ENCODE measurements around the gene MYO1E. TPM values are rescaled to one million over a fixed set of nuclear protein-coding genes. Genes with fewer than 3 reads are reported as not detected.
A peak's percentile ranks its signal among the peaks of the same experiment; 100 is the strongest.

The MYO1E gene
- total and polyA plus RNA-seq, 7 donors = 20.6 to 92.2 (median 32.1) TPM

- H3K36me3 ChIP-seq = peaks cover 16 to 56% (median 30%) of the 10 kb centered on the region in 4 donors
- 82 to 83% methylated on average over 3 of the region's 3 CpGs for WGBS, 2 donors
- no peak overlapping the region for H3K27ac ChIP-seq
These were observed 169.0 kb downstream of the MYO1E start for GRCh38 chr15:59203657-59204056.

DNA sequence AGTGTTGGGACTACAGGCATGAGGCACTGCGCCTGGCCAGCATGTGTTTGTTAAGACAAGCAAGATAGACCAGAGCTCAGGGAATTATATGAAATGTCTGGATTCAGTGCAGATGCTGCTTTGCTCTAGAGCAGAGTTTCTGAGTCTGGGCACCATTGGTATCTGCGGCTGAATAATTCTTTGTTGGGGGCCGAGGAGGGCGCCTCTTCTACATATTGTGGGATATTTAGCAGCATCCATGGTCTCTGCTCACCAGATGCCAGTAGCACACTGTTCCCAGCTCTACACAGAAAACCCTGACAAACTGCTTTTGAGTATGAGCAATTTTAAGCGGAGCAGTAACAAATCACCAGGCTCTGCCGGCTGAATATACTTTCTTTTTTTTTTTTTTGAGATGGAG lies 169.7 kb downstream of the MYO1E start:
- TF ChIP-seq EP300 (IDR thresholded peaks at IDR 0.05) = no peak
- TF ChIP-seq, protein P1, sequence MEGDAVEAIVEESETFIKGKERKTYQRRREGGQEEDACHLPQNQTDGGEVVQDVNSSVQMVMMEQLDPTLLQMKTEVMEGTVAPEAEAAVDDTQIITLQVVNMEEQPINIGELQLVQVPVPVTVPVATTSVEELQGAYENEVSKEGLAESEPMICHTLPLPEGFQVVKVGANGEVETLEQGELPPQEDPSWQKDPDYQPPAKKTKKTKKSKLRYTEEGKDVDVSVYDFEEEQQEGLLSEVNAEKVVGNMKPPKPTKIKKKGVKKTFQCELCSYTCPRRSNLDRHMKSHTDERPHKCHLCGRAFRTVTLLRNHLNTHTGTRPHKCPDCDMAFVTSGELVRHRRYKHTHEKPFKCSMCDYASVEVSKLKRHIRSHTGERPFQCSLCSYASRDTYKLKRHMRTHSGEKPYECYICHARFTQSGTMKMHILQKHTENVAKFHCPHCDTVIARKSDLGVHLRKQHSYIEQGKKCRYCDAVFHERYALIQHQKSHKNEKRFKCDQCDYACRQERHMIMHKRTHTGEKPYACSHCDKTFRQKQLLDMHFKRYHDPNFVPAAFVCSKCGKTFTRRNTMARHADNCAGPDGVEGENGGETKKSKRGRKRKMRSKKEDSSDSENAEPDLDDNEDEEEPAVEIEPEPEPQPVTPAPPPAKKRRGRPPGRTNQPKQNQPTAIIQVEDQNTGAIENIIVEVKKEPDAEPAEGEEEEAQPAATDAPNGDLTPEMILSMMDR (IDR thresholded peaks at IDR 0.05) = no peak
- no peak for TF ChIP-seq POLR2A (IDR thresholded peaks at IDR 0.05)
- no peak for TF ChIP-seq POLR2AphosphoS5 (IDR thresholded peaks at IDR 0.05)
- 95 to 97% methylated on average over 6 of the region's 6 CpGs for whole genome bisulfite sequencing, 2 donors
- intact Hi-C loops (cut with DNase I) = no loop called here
- Histone ChIP-seq H3K36me3 (peaks cover 16 to 54% (median 26%) of the 10 kb centered on the region in 4 donors), H3K4me3 (no peak overlapping the region), H3K4me1 (peaks cover 0 to 33% (median 15%) of the 10 kb centered on the region in 4 donors), H3K9me3 (no peaks in the 10 kb centered on the region), H3K27ac (no peak overlapping the region), H3K27me3 (no peaks in the 10 kb centered on the region)
- DNase-seq = no peak

More at GRCh38 chr15:59203657-59204056, 169.0 kb downstream of the MYO1E start:
- intact Hi-C loops (cut with DNase I) = no loop called here
- no peak overlapping the region for H3K4me3 ChIP-seq
- no peaks in the 10 kb centered on the region for H3K9me3 ChIP-seq
- DNase-seq = no peak
- peaks cover 0 to 33% (median 15%) of the 10 kb centered on the region in 4 donors for H3K4me1 ChIP-seq
- no peaks in the 10 kb centered on the region for H3K27me3 ChIP-seq
- TF ChIP-seq, protein P1 (IDR thresholded peaks at IDR 0.05) = no peak
- TF ChIP-seq EP300 (IDR thresholded peaks at IDR 0.05) = no peak
- no peak for TF ChIP-seq POLR2AphosphoS5 (IDR thresholded peaks at IDR 0.05)
- TF ChIP-seq POLR2A (IDR thresholded peaks at IDR 0.05) = no peak

DNA sequence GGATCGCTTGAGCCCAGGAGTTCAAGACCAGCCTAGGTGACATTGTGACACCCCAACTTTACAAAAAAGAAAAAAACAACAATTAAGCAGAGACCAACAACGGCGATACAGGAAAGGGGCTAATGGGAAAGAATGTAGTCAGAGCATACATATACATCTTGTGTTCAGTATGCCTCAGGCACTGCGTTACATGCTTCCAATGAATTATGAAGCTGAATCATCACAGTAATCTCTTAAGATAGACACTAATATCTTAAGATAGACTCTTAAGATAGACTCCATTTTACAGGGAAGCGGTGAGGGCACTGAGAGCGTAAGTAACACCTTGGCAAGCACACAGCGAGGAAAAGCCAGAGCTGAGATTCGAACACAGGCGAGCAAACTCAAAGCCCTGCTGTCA lies 172.1 kb downstream of the MYO1E start:
- intact Hi-C loops (cut with DNase I) = no loop called here
- Histone ChIP-seq H3K27me3 (no peaks in the 10 kb centered on the region), H3K9me3 (no peaks in the 10 kb centered on the region), H3K27ac (peak overlapping the region in 2 of 4 donors; percentile 22 to 62), H3K4me1 (peaks cover 0 to 33% (median 15%) of the 10 kb centered on the region in 4 donors), H3K4me3 (no peak overlapping the region), H3K36me3 (peaks cover 4 to 31% (median 17%) of the 10 kb centered on the region in 4 donors)
- DNase-seq = no peak
- WGBS, 2 donors = 98% methylated on average over 9 of the region's 9 CpGs
- no peak for TF ChIP-seq POLR2AphosphoS5 (IDR thresholded peaks at IDR 0.05)
- TF ChIP-seq, protein P1 (IDR thresholded peaks at IDR 0.05) = no peak
- no peak for TF ChIP-seq EP300 (IDR thresholded peaks at IDR 0.05)
- TF ChIP-seq POLR2A (IDR thresholded peaks at IDR 0.05) = no peak

DNA sequence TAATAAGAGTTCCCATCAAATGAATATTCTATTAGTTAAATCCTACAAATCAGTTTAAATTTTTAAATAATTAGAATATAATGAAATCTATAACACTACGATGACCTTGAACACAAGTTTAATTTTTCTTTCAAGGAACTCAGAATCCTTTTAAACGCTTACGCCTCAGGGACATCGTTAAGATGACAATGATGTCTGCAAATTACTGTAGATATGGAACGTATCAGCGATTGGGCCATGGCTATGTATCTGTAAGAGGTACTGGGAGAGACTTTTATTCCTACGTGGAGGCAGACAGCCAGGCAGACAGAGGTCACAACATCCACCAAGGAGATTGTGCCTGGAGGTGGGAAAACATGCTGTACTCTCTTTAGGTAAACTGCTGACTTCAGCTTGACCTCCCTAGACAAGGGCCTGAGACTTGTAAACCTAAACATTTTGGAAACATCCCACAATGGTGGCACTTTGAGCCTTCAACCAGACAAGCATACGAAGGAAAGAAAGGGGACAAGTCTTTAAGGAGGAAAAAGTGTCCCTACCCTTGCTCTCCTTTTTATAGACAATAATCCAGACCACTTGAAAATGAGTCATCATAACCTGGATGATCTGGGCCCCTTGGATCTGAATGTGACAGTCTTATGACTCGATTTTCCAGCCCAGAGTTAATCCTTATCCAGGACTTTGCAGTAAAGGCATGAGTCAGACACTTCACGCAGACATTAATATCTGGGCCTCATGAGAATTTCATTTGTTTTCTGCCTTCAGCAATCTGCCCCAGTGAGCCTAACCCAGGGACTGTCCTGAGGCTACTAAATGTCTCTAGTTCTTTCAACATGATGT lies 172.8 kb downstream of the MYO1E start:
- DNase-seq = no peak
- peaks cover 7 to 31% (median 16%) of the 10 kb centered on the region in 4 donors for H3K36me3 ChIP-seq
- peak overlapping the region in 1 of 4 donors; percentile 62 for H3K27ac ChIP-seq
- no peaks in the 10 kb centered on the region for H3K9me3 ChIP-seq
- H3K4me1 ChIP-seq = peaks cover 0 to 33% (median 15%) of the 10 kb centered on the region in 4 donors
- TF ChIP-seq POLR2A (IDR thresholded peaks at IDR 0.05) (no peak), POLR2AphosphoS5 (IDR thresholded peaks at IDR 0.05) (peak in 3 of 4 donors; percentile 14 to 78 (median 50)), EP300 (IDR thresholded peaks at IDR 0.05) (peak in 1 of 4 donors; percentile 29)
- TF ChIP-seq, protein P1 (IDR thresholded peaks at IDR 0.05) = no peak
- intact Hi-C loops (cut with DNase I) = no loop called here
- H3K27me3 ChIP-seq = no peaks in the 10 kb centered on the region
- WGBS, 2 donors = 82 to 88% methylated on average over 10 of the region's 10 CpGs
- H3K4me3 ChIP-seq = no peak overlapping the region

All from sigmoid colon (tissue), 7 donors.